ENCODE data around the gene SLC11A2. TPM values are rescaled to one million over a fixed set of nuclear protein-coding genes. Genes with fewer than 3 reads are reported as not detected.

SLC11A2 gene
- total and polyA plus RNA-seq, 2 of the 13 experiments (the other 11 are each of a cell fraction or from before 2014, with no cell fraction given): 71.7 to 77.0 TPM

DNA sequence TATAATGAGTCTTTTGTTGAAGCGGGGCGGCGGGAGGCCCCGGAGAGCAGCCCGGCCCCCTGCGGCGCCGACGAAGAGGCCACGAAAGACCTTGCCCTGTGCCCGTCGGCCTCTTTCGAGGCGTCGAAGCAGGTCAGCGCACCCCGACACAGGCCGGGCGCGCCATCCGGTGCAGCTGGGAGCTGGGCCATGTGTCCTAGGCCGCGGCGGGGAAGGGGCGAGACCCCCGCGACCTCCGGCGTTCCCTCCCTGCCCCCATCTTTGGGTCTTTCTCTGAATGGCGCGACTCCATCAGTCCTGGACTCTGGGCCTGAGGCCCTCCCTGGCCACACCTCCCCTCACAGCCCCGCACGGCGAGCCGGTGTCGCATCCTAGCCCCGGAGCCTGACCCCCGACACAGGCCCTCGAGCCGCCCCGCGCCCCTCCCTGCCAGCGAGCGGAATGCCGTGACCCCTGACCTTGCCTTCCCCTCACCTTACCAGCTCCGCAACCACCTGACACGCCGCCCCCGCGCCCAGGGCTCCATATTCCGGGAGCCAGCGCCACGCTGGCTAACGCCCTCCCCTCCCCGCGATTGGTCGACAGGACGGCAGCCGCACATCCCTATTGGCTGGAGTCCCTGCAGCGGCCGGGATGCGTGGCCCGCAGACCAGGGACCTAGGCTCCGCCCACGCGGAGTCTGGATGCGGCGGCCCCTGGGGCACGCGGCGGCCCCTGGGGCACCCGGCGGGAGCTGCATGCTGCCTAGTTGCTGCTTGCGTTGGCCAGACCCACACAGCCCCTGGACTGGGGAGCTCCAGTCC is at the start of gene SLC11A2 (continued):
- no peak for TF ChIP-seq NPAS2 (CRISPR knock-in tag; IDR thresholded peaks at IDR 0.05; ENCODE audit: borderline replicate concordance)
- no peak for TF ChIP-seq HBP1 (CRISPR knock-in tag; IDR thresholded peaks at IDR 0.05; ENCODE audit: low read depth)
- TF ChIP-seq SALL1 (CRISPR knock-in tag; IDR thresholded peaks at IDR 0.05): peak; percentile 87
- peak; percentile 92 for TF ChIP-seq MXI1 (IDR thresholded peaks at IDR 0.05; ENCODE audit: borderline replicate concordance, low read depth, low read length)
- peak; percentile 96 for TF ChIP-seq ZNF788 (CRISPR knock-in tag; IDR thresholded peaks at IDR 0.05; ENCODE audit: borderline replicate concordance)
- TF ChIP-seq PAF1 (CRISPR knock-in tag; IDR thresholded peaks at IDR 0.05): no peak
- peak; percentile 91; the same call in 1 of the 2 replicates for TF ChIP-seq RFXAP (CRISPR knock-in tag; IDR thresholded peaks at IDR 0.05; ENCODE audit: borderline replicate concordance)
- no peak for TF ChIP-seq AKAP8 (CRISPR knock-in tag; IDR thresholded peaks at IDR 0.05)
- peak; percentile 36 for TF ChIP-seq HOXD1 (CRISPR knock-in tag; IDR thresholded peaks at IDR 0.05)
- TF ChIP-seq MIXL1 (CRISPR knock-in tag; IDR thresholded peaks at IDR 0.05): 0 out of 2 replicates have a peak, but pooled peaks have one; percentile 9
- TF ChIP-seq, protein P1, sequence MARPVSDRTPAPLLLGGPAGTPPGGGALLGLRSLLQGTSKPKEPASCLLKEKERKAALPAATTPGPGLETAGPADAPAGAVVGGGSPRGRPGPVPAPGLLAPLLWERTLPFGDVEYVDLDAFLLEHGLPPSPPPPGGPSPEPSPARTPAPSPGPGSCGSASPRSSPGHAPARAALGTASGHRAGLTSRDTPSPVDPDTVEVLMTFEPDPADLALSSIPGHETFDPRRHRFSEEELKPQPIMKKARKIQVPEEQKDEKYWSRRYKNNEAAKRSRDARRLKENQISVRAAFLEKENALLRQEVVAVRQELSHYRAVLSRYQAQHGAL (CRISPR knock-in tag; IDR thresholded peaks at IDR 0.05; ENCODE audit: not compliant biosample characterization): no peak
- peak; percentile 87; the same call in 1 of the 2 replicates for TF ChIP-seq ESRRA (CRISPR knock-in tag; IDR thresholded peaks at IDR 0.05; ENCODE audit: low read depth)
- TF ChIP-seq, protein P2, sequence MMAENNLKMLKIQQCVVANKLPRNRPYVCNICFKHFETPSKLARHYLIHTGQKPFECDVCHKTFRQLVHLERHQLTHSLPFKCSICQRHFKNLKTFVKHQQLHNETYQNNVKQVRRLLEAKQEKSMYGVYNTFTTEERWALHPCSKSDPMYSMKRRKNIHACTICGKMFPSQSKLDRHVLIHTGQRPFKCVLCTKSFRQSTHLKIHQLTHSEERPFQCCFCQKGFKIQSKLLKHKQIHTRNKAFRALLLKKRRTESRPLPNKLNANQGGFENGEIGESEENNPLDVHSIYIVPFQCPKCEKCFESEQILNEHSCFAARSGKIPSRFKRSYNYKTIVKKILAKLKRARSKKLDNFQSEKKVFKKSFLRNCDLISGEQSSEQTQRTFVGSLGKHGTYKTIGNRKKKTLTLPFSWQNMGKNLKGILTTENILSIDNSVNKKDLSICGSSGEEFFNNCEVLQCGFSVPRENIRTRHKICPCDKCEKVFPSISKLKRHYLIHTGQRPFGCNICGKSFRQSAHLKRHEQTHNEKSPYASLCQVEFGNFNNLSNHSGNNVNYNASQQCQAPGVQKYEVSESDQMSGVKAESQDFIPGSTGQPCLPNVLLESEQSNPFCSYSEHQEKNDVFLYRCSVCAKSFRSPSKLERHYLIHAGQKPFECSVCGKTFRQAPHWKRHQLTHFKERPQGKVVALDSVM (CRISPR knock-in tag; IDR thresholded peaks at IDR 0.05): no peak
- peak; percentile 94 for TF ChIP-seq ZFP91 (CRISPR knock-in tag; IDR thresholded peaks at IDR 0.05; ENCODE audit: borderline replicate concordance)
- peak; percentile 66; the same call in 1 of the 2 replicates for TF ChIP-seq NCOA2 (CRISPR knock-in tag; IDR thresholded peaks at IDR 0.05)
- no peak for TF ChIP-seq PAX8 (CRISPR knock-in tag; IDR thresholded peaks at IDR 0.05; ENCODE audit: borderline replicate concordance)
- TF ChIP-seq ZNF292 (CRISPR knock-in tag; IDR thresholded peaks at IDR 0.05; ENCODE audit: borderline replicate concordance, low read depth): peak; percentile 43; the same call in 1 of the 2 replicates
- TF ChIP-seq HOXA3 (CRISPR knock-in tag; IDR thresholded peaks at IDR 0.05): peak; percentile 76
- TF ChIP-seq RBM39 (IDR thresholded peaks at IDR 0.05; ENCODE audit: low read depth, low read length, poor library complexity, severe bottlenecking): peak; percentile 97
- peak; percentile 94 for TF ChIP-seq DMAP1 (CRISPR knock-in tag; IDR thresholded peaks at IDR 0.05)
- no peak for TF ChIP-seq ZNF674 (CRISPR knock-in tag; IDR thresholded peaks at IDR 0.05; ENCODE audit: low read depth)
- peak; percentile 88 for TF ChIP-seq NR1H2 (CRISPR knock-in tag; IDR thresholded peaks at IDR 0.05; ENCODE audit: borderline replicate concordance, low read depth)
- peak; percentile 51; the same call in 1 of the 2 replicates for TF ChIP-seq ZBTB26 (CRISPR knock-in tag; IDR thresholded peaks at IDR 0.05; ENCODE audit: borderline replicate concordance)

All from HepG2 (cell line).